Caco-2 (cell line): ENCODE measurements around the gene TRIM49D1. TPM values are rescaled to one million over a fixed set of nuclear protein-coding genes. Genes with fewer than 3 reads are reported as not detected.
"Not testable (repeated sequence)": the region's sequence is repeated elsewhere in the genome, so short reads cannot be mapped to it uniquely, and the experiment has no call there.

Experiments used
- BruUV-seq: library from RNA; stranded (reverse); fragments of 400-500 nt; replicated peaks from 2 replicates; lab custom pipeline; 2021; lab: Mats Ljungman, UMichigan
- CTCF ChIA-PET: fragments of 300-600 bp; sonication (Branson Sonifier 250); formaldehyde crosslinking; loops from one replicate; lab custom pipeline; 2022; ENCODE audit warnings: antibody characterized with exemption; lab: Charles Lee
- POLR2A ChIA-PET: fragments of 300-600 bp; sonication (Branson Sonifier 250); formaldehyde crosslinking; loops from one replicate; lab custom pipeline; 2022; ENCODE audit warnings: antibody characterized with exemption; lab: Charles Lee
- DNase-seq, 2 experiments: peaks; one replicate each; pipeline versions ENCODE4 v3.0.0 to v3.0.0-alpha.2; 2020 to 2022
- H3K27me3 ChIP-seq: replicated peaks from 2 replicates; pipeline ENCODE4 v1.6.0; 2011; ENCODE audit warnings: low read length; ENCODE audit not compliant: control insufficient read depth, insufficient read depth
- H3K36me3 ChIP-seq: 2 replicates; pipeline ENCODE4 v1.5.1; 2011; ENCODE audit warnings: low read length; ENCODE audit not compliant: control insufficient read depth, insufficient read depth
- H3K4me1 ChIP-seq: fragments of 250-450 bp; sonication (Bioruptor Pico); 2 replicates; pipeline ENCODE4 v1.5.1; 2020; ENCODE audit warnings: mild to moderate bottlenecking
- H3K4me3 ChIP-seq: 2 replicates; pipeline ENCODE4 v1.5.1; 2011; ENCODE audit warnings: low read depth, mild to moderate bottlenecking, control low read depth, low read length
- H3K9me3 ChIP-seq: fragments of 250-450 bp; sonication (Bioruptor Pico); 2 replicates; pipeline ENCODE4 v1.5.1; 2020; ENCODE audit warnings: mild to moderate bottlenecking, moderate library complexity
- H3K27ac Mint-ChIP-seq: one replicate; pipeline ENCODE4 v1.8.0; 2022; ENCODE audit warnings: mixed read lengths; ENCODE audit not compliant: unreplicated experiment
- H3K27me3 Mint-ChIP-seq: one replicate; pipeline ENCODE4 v1.8.0; 2022; ENCODE audit warnings: mixed read lengths; ENCODE audit not compliant: insufficient read depth, unreplicated experiment
- H3K36me3 Mint-ChIP-seq: one replicate; pipeline ENCODE4 v1.8.0; 2022; ENCODE audit warnings: mild to moderate bottlenecking, mixed read lengths; ENCODE audit not compliant: insufficient read depth, unreplicated experiment
- H3K4me1 Mint-ChIP-seq: one replicate; pipeline ENCODE4 v1.8.0; 2022; ENCODE audit warnings: low read depth, mixed read lengths; ENCODE audit not compliant: unreplicated experiment
- H3K4me3 Mint-ChIP-seq: one replicate; pipeline ENCODE4 v1.8.0; 2022; ENCODE audit warnings: mild to moderate bottlenecking, moderate library complexity, mixed read lengths; ENCODE audit not compliant: unreplicated experiment
- H3K9me3 Mint-ChIP-seq: one replicate; pipeline ENCODE4 v1.8.0; 2022; ENCODE audit warnings: mixed read lengths; ENCODE audit not compliant: unreplicated experiment
- intact Hi-C: fragments of 100-400 bp; cut with micrococcal nuclease; formaldehyde crosslinking; loops from one replicate; pipeline ENCODE4 v1.10.0; 2022; ENCODE audit not compliant: unreplicated experiment
- total RNA-seq: library from RNA; stranded (reverse); gene quantifications from 2 replicates; pipeline ENCODE4 v1.2.3, GENCODE V29; 2022

TRIM49D1 gene
- total RNA-seq, 1 experiment from 2014 or later = not detected

GRCh38 chr11:89877511-89877910 is 44.5 kb downstream of the TRIM49D1 start:
- H3K27me3 ChIP-seq, H3K27me3 Mint-ChIP-seq, H3K36me3 Mint-ChIP-seq, intact Hi-C loops, H3K4me1 Mint-ChIP-seq, BruUV-seq, H3K36me3 ChIP-seq, DNase-seq, H3K4me1 ChIP-seq, POLR2A ChIA-PET, CTCF ChIA-PET, H3K9me3 ChIP-seq, H3K9me3 Mint-ChIP-seq, H3K4me3 ChIP-seq, H3K27ac Mint-ChIP-seq, H3K4me3 Mint-ChIP-seq: not testable (repeated sequence)

DNA sequence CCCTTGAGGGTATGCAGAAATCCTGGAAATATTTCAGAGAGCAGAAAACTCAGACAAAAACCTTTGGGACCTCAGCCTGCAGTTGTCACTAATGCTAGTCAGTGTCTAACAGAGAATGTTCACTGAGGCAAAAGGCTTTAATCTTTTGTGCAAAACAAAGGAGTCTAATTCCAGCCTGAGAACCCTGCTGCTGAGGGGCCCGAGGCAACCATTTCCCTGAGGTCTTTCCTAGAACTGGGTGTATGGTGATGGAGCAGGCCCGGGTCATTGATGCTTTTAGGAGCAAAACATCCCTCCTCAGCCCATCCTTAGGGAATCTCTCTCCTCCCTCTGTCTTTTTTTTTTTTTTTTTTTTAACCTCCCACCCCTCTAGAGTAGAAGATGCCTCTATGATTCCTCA is 49.5 kb downstream of the TRIM49D1 start:
- H3K36me3 Mint-ChIP-seq, H3K4me3 Mint-ChIP-seq, H3K4me1 ChIP-seq, H3K9me3 Mint-ChIP-seq, H3K4me1 Mint-ChIP-seq, DNase-seq, POLR2A ChIA-PET, H3K4me3 ChIP-seq, H3K27me3 ChIP-seq, H3K27me3 Mint-ChIP-seq, intact Hi-C loops, H3K9me3 ChIP-seq, CTCF ChIA-PET, H3K36me3 ChIP-seq, H3K27ac Mint-ChIP-seq, BruUV-seq: not testable (repeated sequence)

DNA sequence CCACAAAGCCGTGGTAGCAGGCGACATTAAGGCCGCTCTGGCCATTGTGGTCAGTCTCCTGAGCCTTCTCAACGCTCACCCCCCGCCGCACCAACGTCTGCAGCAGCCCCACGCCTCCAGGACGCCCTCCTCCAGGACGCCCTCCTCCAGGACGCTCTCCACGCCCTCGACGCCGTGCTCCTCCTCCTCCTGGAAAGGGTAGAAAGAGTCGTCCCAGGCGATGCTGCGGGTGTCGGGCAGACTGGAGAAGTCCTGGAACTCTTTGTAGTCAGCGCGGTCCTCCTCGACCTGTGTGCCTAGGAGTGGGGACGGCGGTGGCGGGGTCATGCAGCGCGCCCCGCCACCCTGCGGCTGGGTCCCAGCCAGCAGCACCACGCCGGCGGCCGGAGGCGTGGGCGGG is 56.8 kb downstream of the TRIM49D1 start:
- CTCF ChIA-PET, H3K4me1 Mint-ChIP-seq, H3K4me3 ChIP-seq, H3K9me3 Mint-ChIP-seq, H3K27ac Mint-ChIP-seq, DNase-seq, H3K27me3 ChIP-seq, H3K36me3 Mint-ChIP-seq, intact Hi-C loops, POLR2A ChIA-PET, H3K36me3 ChIP-seq, BruUV-seq, H3K27me3 Mint-ChIP-seq, H3K9me3 ChIP-seq, H3K4me3 Mint-ChIP-seq, H3K4me1 ChIP-seq: not testable (repeated sequence)

- BruUV-seq, H3K9me3 ChIP-seq, H3K4me1 Mint-ChIP-seq, POLR2A ChIA-PET, H3K27me3 ChIP-seq, H3K27ac Mint-ChIP-seq, H3K4me1 ChIP-seq, H3K4me3 ChIP-seq, H3K4me3 Mint-ChIP-seq, H3K36me3 ChIP-seq, H3K27me3 Mint-ChIP-seq, H3K36me3 Mint-ChIP-seq, DNase-seq, intact Hi-C loops, CTCF ChIA-PET, H3K9me3 Mint-ChIP-seq: not testable (repeated sequence)
Measured at GRCh38 chr11:89863906-89864704, 57.9 kb downstream of the TRIM49D1 start.

Other genes with a start within 250 kb of the TRIM49D1 start
- gene TRIM77, start 211.9 kb downstream of the TRIM49D1 start, total RNA-seq = not detected in 2 replicates
- not detected in 2 replicates for gene TRIM49, start 113.7 kb downstream of the TRIM49D1 start, total RNA-seq
- not detected in 2 replicates for gene TRIM64B, start 43.8 kb downstream of the TRIM49D1 start, total RNA-seq
- gene TRIM49D2, start 1.8 kb upstream of the TRIM49D1 start, total RNA-seq = not detected in 2 replicates
- not detected in 2 replicates for gene TRIM64, start 43.8 kb upstream of the TRIM49D1 start, total RNA-seq
- not detected in 2 replicates for gene TRIM49C, start 108.9 kb upstream of the TRIM49D1 start, total RNA-seq
- gene UBTFL1, start 163.7 kb upstream of the TRIM49D1 start, total RNA-seq = not detected in 2 replicates
- gene NAALAD2, start 212.4 kb upstream of the TRIM49D1 start, total RNA-seq = 139 and 142 TPM in 2 replicates